ENCODE results near the gene MAMDC4.
"Not testable (repeated sequence)": the region's sequence is repeated elsewhere in the genome, so short reads cannot be mapped to it uniquely, and the experiment has no call there.

Gene MAMDC4

DNA sequence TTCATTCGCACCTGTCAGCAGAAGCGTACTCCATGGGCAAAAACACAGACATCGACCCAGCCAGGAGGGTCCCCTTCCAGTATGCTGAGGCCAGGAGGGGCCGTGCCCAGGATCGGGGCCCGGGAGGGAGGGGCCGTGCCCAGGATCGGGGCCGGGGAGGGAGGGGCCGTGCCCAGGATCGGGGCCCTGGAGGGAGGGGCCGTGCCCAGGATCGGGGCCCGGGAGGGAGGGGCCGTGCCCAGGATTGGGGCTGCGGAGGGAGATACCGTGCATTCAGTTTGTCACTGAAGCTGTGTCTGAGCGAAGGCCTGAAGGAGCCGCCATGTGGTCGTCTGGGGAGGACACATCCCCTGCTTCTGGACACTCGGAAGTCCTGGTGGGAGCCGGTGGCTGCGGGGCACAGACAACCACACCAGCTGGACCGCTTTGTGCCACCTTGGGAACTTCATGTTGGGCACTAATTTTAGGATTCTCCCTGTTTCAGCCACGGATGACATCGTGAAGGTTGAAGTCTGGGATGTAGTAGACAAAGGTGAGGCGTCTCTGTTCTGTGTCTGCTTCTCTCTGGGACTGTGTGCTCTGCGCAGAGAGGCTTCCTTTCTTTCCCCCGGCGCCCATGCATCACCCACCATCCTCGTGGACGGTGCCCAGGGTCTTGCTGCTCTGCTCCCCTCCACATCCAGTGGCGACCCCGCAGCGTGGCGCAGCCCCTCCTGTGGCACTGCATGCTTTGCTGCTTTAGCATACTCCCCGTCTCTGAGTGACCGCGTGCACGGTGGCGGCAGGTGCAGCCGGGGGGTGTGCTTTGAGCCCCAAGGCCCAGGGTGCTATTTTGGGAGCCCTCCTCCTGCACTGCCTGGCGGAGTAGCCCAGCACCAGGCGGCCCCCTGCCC, 26.6 kb upstream of the MAMDC4 start:
- DNase-seq (ENCODE audit: low read depth) = no peak

DNA sequence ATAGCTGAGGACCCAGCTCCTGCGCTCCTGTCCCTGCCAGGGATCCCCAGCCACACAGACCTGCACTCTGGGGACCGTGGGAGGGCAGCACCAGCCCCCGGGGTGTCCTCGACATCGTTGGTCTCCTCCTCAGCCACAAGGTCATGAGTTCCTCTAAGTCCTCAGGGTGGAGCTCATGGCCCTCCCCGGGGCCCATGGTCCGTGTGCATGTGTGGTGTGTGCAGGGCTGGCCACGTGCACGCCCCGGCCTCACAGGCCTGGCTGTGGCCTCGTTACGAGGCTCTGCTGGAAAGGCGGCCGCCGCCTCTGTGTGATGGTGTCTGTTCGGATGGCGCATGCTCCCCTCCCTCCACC, 26.0 kb upstream of the MAMDC4 start:
- no peak for DNase-seq (ENCODE audit: low read depth)

DNA sequence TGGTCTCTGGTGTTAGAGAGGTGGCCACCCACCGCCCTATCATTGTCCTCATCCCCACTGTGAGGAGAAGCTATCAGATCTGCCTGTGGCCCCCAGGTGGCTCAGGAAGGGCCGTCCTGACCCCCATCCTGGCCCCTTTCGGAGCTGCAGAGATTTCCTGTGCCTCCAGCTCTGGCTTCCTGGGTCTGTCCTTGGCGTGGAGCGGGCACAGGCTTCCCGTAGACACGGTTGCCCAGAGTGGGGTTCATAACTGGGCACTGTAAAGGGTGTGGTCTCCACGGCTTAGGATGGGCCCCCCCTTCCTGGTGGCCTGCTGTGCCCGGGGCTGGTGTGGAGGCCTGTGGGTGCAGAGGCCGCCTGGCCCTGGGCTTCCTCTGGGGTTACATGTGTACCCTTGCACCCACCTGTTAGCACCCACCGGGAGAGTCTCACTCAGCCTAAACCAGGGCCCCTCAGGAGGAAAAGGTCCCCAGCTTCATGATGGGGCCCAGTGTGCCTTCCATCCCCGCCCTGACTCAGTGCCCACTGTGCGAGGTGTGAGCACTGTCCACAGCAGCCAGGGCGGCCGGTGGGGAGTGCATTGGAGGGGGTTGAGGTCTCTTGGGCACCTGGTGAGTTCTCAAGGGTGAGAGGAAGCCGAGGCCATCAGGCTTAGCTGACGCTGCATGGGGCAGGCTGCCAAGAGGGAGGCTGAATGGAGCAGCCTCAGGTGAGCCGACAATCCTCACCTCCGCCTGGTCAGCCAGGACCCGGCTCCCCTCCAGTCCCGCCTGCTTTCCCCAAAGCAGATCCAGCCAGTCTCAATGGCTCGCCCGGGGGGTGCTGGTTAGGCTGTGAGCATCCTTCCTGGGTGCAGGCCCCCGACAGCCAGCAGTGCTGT, 25.2 kb upstream of the MAMDC4 start:
- no peak for DNase-seq (ENCODE audit: low read depth)

DNA sequence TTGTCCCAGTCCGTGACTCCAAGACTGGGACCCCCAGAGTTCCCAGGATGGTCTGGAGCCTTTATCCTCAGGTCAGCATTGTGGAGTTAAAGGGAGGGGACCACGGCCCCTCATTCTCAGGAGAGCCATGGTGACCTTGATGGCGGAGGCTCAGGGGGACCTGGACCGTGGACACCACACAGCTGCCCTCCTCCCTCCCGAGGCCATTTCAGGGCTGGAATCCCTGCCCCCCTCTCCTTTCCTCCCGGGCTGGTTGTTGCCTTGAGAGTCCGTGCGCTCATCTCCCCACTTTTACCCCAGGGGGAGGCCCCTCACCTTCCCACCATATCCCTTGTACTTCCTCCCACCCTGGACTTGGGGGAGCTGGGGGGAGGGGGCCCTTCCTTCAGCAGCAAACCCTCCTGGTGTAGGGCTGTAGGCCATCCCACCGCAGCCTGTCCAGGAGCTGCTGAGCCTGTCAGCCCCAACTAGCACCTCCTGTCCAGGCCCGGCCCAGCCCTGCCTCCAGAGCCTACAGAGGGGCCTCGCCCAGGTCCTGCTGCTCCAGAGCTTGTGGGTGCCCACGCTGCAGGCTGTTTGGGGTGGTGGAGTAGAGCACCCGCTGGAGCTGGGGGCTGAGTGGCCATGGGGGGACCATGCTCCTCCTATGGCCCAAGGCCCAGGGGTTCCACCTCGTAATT, 24.2 kb upstream of the MAMDC4 start:
- no peak for DNase-seq (ENCODE audit: low read depth)

DNA sequence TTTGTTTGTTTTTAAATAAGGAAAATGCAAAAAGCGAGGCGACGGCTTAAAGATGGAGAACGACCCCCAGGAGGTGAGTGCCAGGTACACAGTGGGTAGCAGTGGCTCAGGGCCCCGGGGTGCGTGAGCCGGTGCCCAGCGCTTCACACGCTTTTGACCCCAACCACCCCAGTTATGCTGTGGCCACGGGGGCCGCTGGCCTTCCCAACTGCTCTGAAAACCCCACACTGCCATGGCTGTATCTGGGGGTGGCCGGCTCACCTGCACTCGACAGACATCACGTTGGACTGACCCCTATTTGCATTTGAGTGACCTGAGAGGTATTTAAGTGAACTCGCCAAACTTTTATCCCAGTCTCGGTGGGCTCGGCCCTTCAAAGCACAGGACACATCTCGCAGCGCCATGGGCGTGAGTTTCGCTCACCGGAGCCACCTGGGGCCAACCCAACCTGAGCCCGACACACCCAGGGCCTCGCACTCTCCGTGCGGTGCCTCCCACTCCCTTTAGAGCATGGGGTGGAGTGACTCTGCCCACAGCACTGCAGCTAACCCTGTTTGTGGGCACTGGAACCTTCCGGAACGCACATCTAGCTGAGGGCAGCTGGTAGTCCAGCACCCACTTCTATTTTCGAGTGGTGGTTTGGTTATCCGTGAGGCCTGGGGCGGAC, 23.5 kb upstream of the MAMDC4 start:
- no peak for DNase-seq (ENCODE audit: low read depth)

DNA sequence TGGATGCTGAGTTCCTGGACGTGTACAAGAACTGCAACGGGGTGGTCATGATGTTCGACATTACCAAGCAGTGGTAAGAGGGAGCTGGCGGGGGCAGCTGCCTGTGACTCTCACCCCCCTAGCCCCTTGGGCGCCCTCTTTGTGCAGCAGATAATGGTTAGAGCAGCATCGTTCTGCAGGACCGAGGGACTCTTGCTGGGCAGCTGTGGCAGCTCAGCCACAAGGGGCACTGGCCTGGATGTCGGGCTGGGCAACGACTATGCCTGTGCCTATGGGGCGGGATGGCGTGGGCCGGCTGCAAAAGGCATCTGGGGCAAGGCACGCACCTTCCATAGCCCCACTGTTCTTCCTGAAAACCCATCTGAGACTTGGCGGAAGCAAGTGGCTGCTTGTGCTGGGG, 22.7 kb upstream of the MAMDC4 start:
- no peak for DNase-seq (ENCODE audit: low read depth)

DNA sequence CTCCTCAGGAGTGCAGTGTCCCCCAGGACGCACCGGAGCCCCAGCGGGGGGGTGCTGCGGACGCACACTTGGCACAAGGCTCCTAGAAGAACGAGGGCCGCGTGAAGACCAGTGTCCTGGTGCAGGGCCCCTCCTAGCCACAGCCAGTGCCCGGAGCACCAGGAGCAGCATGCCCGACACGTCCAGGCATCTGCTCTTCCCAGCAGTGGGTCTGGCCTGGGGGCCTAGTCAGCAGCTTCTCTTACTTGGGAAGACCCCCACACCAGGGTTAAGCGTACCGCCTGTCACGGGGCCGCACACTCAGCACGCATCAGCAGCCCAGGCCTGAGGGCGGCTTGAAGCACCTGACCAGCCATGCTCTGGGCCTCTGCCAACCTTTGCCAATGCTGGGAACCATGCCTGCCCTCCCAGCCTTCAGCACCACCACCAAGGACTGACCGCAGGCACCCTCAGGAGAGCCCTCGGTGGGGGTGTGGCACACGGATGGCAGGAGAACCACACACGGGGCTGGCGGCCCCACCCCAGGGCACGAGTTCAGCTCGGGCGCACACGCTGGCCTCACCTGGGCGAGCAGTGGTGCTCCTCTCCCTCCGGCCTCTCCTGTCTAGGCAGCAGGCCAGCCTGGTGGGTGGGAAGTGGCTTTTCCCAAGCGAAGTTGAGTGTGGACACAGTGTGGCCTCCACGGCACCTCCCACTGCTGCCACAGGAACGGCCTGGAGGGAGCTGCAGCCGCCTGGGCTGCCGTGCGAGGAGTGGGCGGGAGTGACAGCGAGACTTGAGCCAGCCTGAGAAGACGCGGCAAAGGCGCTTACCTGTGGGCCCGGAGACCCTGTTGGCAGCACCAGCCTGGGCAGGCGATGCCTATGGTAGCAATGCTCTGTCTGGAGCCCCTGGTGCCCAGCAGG, 21.9 kb upstream of the MAMDC4 start:
- no peak for DNase-seq (ENCODE audit: low read depth)

DNA sequence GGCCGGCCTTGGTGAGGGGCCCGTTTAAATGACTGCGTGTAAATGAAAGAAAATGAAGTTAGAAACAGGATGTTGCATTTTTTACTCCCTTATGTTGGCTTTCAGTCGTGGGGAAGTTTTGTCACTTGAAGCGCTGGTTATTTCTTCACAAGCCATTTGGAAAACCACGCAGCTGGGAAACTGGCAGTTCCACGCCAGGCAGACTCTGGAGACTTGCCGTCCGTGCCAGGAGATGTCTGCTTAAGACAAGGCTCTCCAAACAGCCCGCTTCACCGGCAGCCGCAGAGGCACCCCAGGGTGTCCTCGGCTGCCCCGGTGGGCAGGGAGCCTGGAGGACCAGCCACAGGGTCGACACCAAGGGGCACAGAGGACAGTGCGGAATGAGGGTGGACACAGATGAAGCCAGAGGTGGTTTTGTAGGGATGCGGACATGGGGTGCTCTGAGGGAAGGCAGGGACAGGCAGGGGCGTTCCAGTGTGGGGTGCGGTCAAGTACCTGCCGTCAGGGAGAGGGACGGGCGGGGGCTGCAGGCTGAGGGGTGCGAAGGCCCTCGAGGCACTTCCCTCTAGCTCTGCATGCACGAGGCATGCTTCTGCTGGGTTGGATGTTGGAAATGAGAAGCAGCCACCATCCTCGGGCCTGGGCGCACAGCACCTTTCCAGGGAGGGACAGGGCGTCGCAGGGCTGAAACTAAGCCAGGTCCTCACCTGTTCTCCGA, 21.0 kb upstream of the MAMDC4 start:
- no peak for DNase-seq (ENCODE audit: low read depth)

DNA sequence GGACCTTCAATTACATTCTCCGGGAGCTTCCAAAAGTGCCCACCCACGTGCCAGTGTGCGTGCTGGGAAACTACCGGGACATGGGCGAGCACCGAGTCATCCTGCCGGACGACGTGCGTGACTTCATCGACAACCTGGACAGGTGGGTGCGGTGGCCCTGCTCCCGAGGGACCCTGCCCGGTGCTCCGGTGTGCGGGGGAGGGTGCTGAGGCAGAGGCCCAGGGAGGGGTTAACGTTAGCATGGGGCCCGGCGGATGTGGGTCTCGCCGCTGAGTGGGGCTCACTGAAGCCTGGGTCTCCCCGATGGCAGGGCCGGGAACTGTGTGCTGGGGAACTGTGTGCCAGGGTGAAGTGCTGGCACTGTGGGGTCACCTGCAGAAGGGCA, 20.4 kb upstream of the MAMDC4 start:
- no peak for DNase-seq (ENCODE audit: low read depth)

DNA sequence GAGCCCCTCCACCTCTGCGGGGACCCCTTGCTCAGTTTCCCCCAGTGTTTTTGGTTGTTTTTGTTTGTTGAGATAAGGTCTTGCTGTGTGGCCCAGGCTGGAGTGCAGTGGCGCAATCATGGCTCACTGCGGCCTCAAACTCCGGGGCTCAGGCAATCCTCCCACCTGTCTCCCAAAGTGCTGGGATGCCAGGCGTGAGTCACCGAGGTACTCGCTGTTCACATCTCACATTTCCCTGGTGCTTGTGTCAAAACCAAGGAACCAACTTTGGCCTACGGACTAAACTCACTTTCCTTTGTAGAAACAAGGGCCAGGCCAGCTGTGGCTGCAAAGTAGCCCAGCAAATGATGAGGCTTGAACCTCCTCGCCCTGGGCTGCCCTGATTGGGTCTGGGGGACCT, 19.6 kb upstream of the MAMDC4 start:
- no peak for DNase-seq (ENCODE audit: low read depth)

DNA sequence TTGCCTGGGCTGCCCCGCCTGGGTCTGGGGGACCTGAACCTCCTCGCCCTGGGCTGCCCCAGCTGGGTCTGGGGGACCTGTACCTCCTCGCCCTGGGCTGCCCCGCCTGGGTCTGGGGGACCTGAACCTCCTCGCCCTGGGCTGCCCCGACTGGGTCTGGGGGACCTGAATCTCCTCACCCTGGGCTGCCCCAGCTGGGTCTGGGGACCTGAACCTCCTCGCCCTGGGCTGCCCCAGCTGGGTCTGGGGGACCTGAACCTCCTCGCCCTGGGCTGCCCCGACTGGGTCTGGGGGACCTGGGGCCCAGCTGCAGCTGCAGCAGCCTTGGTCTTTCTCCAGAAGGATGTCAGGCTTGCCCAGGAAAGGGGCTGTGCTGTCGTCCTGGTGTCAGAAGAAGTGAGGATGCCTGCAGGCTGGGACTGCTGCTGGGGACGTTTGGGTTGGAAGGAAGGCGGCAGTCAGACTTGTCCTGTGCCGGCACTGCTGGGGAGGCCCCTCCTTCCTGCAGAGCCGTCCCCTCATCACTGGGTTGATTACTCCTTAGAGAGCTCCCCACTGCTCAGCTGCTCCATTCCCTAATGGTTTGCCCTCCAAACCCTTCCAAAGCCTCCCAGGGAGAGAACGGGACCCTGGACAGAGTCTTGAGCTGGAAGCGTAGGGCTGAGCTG, 18.6 kb upstream of the MAMDC4 start:
- DNase-seq (ENCODE audit: low read depth) = not testable (repeated sequence)

DNA sequence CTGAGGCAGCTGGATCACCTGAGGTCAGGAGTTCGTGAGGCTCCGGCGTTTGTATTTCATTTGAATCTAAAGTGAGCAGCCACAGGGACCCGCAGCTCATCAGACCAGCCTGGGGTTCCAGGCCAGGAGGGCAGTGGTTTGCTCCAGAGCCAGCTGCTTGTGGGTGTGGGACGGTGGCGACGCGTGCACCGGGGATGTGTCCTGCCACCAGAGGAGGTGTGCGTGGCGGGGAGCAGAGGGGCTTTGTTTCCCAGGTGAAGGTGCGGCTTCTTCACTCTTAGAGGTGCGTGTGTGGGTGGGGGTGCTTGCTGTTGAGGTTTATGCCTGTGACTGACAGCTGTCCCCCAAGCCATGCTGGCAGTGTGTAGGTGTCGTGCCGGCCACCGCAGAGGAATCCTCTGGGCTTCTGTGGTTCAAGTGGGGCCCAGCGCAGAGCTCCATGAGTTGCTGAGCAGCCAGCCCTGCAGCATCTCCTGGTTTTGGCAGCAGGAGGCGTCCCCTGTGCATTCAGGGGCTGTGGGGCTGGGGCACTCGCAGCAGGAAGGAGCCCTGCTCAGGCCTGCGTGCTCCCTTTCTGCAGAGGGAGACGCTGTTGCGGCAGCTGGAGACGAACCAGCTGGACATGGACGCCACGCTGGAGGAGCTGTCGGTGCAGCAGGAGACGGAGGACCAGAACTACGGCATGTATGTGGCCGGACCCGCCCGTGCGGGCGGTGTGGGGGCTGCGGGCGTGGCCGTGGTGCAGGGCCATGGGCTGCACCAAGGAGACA, 16.8 kb upstream of the MAMDC4 start:
- DNase-seq (ENCODE audit: low read depth) = no peak

DNA sequence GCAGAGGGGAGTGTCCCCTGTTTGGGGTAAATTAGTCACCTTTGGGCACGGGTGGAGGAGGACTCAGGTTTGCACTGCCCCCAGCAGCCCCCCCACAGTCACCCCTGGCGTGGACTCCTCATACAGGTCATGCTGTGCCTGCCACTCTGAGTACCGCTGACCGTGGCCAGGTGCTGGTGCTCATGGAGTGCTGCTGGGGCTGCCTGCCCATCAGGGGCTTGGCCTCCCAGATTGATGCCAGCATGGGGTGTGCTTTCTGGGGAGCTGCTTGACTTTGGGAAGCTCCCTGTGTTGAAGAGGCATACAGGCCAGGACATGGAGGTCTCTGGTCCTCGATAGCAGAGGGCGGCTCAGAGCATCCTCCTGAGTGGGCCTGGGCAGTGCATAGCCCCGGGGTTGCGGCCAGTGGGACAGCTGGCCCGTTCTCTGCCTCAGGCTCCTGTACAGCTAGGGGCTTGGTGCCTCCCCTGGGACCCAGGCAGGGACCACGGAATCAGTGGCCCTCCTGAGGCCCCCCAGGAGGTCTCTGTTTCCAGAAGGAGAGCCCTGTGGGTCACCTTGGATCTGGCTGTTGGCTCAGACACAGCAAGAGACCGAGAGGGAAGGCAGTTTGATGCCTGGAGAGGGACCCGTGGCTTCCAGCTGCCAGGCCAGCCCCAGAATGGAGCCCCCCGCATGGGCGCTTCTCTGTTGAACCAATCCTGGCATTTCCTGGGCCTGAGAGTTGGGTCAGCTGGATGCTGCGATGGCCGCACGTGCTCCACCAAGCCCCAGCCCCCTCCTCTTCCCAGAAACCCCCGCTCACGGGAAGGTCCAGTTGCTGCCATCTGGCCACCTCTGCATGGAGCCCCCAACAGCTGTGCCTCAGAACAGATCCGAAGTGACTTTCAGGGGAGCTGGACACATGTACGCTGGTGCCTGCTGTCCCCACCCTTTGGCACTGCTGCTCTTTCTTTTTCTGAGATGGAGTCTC, 15.9 kb upstream of the MAMDC4 start:
- no peak for DNase-seq (ENCODE audit: low read depth)

DNA sequence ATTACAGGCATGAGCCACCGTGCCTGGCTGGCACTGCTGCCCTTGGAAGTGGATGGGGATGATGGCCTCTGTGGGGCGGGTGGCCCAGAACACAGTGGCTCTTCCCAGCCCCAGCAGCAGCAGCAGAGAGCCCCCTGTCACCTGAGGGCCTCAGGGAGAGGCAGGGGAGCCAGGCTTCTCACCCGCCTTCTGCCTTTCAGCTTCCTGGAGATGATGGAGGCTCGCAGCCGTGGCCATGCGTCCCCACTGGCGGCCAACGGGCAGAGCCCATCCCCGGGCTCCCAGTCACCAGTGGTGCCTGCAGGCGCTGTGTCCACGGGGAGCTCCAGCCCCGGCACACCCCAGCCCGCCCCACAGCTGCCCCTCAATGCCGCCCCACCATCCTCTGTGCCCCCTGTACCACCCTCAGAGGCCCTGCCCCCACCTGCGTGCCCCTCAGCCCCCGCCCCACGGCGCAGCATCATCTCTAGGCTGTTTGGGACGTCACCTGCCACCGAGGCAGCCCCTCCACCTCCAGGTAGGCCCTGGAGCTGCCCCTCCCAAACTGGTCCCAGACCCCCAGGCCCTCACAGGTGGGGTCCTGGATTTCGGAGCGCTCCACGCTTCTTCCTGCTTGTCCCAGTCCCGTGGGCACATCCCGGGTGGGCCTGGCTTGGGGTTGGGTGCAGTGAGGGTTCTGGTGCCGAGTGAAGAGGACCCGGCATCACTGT, 14.8 kb upstream of the MAMDC4 start:
- no peak for DNase-seq (ENCODE audit: low read depth)

DNA sequence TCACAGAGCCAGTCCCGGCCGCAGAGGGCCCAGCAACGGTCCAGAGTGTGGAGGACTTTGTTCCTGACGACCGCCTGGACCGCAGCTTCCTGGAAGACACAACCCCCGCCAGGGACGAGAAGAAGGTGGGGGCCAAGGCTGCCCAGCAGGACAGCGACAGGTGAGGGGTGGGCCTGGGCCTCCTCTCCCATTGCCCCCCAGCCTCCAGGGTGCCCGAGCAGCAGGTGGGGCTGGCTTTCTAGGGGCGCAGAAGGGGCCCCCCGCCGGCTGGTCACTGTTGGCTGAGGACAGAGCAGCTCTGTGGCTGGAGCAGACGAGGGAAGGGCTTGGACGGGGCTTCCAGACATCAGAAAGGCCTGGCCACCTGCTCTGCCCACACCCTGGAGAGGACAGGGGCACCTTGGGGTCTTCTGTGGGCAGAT, 14.3 kb upstream of the MAMDC4 start:
- DNase-seq (ENCODE audit: low read depth) = not testable (repeated sequence)

DNA sequence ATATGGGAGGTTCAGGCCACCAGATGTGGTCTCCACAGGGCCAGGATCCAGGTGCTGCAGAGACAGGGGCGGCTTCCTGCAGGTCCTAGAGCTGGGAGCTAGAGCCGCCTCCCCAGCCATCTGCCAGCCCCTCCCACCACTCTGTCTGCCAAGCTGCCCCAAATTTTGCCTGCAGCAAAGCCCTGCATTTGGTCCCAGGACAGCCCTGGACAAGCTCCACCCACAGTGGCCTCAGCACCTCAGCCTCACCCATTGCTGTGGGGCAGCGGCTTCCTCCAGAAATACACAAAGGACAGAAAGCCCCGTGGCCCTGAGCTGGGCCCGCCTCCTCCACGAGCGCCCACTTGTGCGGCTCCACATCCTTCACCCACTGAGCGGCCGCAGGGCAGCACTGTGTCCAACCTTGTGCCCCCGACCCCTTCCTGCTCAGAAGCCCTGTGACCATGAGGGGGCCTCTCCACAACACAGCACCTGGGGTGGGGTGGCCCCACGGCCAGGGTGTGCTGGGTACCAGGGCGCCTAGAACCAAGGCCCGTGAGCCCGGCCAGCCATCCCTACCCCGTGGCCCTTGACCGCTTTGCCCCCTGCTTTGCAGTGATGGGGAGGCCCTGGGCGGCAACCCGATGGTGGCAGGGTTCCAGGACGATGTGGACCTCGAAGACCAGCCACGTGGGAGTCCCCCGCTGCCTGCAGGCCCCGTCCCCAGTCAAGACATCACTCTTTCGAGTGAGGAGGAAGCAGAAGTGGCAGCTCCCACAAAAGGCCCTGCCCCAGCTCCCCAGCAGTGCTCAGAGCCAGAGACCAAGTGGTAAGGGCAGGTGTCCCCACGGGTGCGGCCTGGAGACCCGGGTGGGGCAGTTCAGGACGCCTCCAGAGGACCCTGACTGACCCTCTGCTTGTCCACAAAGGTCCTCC, 13.6 kb upstream of the MAMDC4 start:
- no peak for DNase-seq (ENCODE audit: low read depth)

Measured in activated T-helper 1 cell treated with Interleukin-2 at 50 U/mL for 16 hours (primary cell).